ENCODE measurements around the gene GRAMD1C.
A peak's percentile ranks its signal among the peaks of the same experiment; 100 is the strongest.

- TF ChIP-seq, protein P1, sequence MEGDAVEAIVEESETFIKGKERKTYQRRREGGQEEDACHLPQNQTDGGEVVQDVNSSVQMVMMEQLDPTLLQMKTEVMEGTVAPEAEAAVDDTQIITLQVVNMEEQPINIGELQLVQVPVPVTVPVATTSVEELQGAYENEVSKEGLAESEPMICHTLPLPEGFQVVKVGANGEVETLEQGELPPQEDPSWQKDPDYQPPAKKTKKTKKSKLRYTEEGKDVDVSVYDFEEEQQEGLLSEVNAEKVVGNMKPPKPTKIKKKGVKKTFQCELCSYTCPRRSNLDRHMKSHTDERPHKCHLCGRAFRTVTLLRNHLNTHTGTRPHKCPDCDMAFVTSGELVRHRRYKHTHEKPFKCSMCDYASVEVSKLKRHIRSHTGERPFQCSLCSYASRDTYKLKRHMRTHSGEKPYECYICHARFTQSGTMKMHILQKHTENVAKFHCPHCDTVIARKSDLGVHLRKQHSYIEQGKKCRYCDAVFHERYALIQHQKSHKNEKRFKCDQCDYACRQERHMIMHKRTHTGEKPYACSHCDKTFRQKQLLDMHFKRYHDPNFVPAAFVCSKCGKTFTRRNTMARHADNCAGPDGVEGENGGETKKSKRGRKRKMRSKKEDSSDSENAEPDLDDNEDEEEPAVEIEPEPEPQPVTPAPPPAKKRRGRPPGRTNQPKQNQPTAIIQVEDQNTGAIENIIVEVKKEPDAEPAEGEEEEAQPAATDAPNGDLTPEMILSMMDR (IDR thresholded peaks at IDR 0.05): peak; percentile 42 to 77 (median 56)
- TF ChIP-seq EP300 (IDR thresholded peaks at IDR 0.05) (no peak), POLR2A (IDR thresholded peaks at IDR 0.05) (no peak), POLR2AphosphoS5 (IDR thresholded peaks at IDR 0.05) (no peak)
These were observed at the start of gene GRAMD1C for GRCh38 chr3:113838631-113839209.

All from sigmoid colon (tissue), 4 donors.